Dedifferentiated amniotic fluid mesenchymal stem cell (primary cell): ENCODE measurements around the gene CERS1.
A peak's percentile ranks its signal among the peaks of the same experiment; 100 is the strongest.

ENCODE experiments used
- DNase-seq: peaks from one replicate; pipeline ENCODE4 v3.0.0-alpha.2; 2016; ENCODE audit errors: extremely low spot score

Gene CERS1, protein sequence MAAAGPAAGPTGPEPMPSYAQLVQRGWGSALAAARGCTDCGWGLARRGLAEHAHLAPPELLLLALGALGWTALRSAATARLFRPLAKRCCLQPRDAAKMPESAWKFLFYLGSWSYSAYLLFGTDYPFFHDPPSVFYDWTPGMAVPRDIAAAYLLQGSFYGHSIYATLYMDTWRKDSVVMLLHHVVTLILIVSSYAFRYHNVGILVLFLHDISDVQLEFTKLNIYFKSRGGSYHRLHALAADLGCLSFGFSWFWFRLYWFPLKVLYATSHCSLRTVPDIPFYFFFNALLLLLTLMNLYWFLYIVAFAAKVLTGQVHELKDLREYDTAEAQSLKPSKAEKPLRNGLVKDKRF

DNA sequence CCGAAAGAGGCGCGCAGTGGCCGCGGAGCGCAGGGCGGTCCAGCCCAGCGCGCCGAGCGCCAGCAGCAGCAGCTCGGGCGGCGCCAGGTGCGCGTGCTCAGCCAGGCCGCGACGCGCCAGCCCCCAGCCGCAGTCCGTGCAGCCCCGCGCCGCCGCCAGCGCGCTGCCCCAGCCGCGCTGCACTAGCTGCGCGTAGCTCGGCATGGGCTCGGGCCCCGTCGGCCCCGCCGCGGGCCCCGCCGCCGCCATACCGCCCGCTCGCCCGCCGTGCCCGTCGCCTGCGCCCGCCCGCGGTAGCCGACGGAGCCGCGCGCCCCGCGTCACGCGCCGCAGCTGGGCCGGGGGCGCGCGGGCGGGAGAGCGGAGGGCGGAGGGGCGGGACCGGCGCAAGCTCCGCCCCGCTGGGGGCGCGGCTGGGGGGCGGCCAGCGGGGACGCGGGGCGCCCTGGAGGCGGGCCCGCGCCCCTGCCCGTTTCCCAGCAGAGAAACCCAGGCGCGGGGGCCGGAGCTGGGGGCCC, at the start of gene CERS1:
Gene CERS1, minus strand, starts transcription at position 335 of the 518 bp plus-strand sequence. Its CDS starts 86 bp downstream, at position 249.
- no peak for DNase-seq

DNA sequence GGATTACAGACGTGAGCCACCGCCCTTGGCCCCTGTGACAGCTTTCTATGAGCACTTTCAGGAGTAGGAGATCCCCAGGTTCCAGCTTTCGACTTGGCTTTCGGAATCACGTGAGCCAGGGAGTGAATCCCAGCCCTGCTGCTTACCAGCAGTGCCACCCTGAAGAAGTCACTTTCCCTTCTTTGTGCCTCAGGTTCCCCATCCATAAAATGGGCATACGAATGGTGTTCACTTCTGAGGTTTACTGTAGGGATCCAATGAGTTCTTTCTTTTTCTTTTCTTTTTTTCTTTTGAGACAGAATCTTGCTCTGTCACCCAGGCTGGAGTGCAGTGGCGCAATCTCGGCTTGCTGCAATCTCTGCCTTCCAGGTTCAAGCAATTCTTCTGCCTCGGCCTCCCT, 49.3 kb upstream of the CERS1 start:
- no peak for DNase-seq

DNA sequence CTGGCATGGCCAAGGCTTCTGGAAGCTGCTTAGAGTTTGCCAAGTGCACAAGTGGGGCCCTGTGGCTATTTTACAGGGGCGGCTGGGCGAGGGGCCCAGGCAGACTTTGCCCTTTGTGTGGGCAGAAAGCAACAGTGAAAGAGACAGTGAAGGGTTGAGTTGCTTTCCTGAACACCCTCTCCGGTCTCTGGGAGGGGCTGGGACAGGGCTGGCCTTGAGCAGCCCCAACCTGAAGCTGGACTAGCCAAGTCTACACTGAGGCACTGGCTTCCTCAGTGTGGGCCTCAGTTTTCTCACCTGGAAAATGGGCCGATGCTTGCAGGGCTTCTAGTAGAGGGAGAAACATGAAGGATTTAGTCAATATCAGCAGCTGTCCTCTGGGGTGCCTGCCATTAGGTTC, 47.5 kb upstream of the CERS1 start:
- DNase-seq: no peak

DNA sequence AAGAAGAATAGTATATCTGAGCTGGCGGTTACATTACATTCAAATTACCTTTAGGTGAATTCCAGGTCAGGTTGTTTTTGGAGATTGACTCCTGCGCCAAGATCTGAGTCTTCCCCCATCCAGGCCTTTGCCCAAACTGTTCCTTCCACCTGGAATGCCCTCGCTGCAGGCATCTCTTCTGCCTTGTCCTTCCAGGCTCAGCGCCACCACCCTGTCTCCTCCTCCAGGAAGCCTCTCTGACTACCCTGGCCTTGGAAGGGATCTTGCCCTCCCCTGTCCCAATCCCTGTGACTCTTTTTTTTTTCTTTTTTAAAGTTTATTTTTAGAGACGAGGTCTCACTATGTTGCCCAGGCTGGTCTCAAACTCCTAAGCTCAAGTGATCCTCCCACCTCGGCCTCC, 46.7 kb upstream of the CERS1 start:
- DNase-seq: no peak

DNA sequence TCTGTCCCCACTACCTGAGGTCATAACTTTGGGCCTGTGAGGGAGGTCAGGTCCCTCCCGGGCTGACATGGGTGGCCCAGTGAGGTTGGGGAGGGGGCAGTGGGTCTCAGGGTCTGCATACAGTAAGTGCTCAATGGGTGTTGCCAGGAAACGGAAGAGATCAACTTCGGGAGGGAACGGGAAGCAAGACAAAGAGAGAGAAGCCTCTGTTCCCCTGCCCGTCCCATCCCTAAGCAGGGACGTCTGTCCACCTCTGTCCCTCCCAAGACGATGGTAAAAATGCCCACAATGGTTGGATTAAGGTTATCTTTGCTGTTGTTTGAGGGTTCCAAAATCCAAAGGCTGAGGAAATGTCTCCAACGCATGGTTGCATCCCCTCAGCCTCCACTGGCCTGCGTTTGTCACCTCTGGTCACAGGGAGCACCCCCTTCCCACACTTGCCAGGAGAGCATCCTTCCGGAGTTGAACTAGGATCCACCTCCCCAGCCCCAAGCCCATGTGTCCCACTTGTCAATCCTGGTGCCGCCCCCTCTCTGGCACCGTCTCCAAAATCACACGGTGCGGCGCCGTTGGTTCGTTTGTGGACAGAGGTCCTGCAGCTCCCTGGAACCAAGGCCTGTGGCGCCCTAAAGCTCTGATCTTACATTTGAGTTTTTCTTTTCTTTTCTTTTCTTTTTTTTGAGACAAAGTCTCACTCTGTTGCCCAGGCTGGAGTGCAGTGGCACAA, 45.8 kb upstream of the CERS1 start:
- no peak for DNase-seq

DNA sequence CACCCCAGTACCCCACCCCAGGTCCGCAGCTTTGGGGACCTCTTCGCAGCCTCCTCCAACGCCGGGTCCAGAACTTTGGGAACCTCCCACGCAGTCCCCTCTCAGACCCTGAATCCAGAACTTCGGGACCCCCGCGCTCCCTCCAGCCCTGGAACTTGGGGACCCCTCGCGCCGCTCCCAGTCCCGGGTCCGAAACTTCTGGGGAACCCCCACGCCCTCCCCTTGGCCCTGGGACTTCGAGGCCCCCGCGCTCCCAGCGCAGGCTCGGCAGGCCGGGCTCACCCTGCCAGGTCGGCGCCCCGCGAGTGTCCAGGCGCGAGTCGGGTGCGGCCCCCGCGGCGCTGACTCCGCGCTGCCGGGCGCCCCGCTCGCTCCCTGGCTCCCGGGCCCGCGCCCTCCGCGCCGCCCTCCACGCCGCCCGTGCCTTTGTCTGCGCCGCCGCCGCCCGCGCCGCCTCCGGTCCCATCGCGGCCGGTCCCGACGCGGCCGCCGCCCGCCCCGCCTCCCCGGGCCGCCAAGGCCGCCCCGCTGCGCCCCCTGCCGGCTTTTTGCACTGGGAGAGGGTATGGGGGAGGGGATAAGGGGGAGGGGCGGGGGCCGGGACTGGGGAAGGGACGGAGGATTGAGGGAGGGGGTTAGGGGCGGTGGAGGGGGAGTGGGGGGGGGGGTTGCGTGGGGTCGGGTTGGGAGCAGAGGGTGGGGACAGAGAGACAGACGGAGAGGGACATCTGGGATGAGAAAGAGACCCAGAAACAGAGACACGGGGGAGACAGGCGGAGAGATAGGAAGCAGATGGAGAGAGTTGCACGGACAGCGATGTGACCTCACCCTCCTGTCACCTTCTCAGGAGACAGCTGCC, 45.0 kb upstream of the CERS1 start, which contains the start of gene HOMER3:
Gene HOMER3, minus strand, starts transcription at position 449 of the 859 bp plus-strand sequence. CDS start 2,235 bp downstream, outside the sequence.
- peak; percentile 55 for DNase-seq

DNA sequence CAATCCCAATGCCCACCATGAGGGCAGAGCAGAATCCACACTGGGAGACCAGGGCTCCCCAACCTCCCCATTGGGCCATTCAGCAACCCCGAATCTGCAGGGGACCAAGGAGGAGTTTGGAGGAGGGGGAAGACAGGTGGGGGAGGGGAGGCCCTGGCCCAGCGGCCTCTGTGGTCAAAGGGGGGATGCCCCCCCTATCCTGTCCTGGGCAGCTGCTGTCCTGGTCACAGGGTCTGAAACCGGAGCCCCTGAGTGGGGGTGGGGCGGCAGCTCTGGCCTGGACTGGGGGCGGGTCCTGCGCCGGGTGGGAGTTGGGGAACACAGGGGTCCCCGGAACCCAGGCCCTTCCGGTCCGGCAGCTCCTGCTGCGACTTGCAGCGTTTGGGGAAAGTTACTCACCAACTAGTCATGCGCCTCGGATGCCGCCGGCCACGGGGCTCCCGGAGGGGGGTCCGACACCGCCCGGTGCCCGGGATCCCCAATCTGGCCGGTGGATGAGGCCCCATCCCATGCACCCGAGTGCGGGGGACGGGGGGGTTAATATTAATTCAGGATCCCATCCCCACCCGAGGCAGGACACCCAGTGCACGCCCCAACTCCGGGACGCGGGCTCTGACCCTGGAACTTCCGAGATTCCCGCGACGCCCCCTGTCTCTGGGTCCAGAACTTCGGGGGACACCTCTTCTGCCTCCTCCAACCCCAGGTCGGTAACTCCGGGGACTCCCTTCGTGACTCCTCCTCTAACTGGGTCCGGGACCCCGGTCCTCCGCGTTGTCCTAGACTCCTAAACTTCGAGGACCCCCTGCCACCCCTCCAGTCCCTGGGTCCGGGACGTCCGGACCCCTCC, 44.2 kb upstream of the CERS1 start:
- DNase-seq: no peak

DNA sequence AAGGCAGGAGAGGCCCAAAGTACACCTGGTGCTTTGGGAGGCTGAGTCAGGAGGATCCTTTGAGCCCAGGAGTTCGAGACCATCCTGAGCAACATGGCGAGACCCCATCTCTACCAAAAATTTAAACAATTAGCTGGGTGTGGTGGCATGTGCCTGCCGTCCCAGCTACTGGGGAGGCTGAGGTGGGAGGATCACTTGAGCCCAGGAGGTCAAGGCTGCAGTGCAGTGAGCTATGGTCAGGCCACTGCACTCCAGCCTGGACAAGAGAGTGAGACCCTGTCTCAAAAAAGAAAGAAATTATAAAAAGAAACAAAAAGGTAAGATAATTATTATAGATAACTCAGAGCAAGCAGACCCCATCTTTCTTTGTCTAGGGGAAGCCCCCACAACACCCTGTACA, 43.2 kb upstream of the CERS1 start:
- no peak for DNase-seq

DNA sequence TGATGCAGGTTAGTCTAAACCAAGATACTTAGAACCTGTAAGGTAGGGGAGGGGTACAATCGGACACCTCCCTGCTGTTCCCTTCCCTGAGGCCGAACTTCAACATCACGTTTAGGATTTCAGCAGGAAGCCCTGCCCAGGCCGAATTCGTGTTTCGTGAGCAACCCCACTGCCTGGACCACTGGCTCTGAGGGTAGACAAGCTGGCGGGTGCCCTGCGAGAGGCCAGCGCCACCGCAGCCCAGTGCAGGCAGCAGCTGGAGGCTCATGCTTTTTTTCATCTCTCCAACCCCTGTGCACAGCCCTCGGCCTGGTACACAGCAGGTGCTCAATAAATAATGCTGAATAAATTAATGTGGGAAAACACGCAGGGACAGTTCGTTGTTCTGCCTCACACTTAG, 37.3 kb upstream of the CERS1 start:
- no peak for DNase-seq

DNA sequence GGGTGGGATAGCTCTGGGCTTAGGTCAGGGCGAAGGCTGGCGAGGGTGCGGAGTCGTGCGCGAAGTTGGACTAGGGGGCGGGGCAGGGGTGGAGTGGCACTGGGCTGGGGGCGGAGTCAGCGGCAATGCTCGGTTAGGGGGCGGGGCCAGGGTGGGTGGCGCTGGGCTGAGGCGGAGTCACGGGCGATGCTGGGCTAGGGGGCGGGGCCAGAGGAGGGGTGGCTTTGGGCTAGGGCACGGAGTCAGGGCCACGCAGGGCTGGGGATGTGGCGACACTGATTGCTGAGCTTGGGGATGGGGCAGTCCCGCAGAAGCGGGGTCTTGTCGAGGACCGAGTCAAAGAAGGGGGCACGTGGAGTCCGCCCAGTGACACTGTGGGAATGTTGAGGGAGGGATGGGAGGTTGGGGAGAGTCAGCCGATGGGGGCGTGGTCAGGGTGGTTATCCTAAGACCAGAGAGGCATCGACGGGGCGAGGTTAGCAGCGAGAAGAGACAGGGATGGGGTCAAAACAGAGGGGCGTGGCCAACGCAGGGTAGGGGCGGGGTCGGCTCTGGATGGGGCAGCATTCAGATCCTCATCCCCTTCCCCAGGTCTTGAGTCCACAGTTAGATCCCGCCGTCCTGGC, 36.4 kb upstream of the CERS1 start:
- DNase-seq: no peak

DNA sequence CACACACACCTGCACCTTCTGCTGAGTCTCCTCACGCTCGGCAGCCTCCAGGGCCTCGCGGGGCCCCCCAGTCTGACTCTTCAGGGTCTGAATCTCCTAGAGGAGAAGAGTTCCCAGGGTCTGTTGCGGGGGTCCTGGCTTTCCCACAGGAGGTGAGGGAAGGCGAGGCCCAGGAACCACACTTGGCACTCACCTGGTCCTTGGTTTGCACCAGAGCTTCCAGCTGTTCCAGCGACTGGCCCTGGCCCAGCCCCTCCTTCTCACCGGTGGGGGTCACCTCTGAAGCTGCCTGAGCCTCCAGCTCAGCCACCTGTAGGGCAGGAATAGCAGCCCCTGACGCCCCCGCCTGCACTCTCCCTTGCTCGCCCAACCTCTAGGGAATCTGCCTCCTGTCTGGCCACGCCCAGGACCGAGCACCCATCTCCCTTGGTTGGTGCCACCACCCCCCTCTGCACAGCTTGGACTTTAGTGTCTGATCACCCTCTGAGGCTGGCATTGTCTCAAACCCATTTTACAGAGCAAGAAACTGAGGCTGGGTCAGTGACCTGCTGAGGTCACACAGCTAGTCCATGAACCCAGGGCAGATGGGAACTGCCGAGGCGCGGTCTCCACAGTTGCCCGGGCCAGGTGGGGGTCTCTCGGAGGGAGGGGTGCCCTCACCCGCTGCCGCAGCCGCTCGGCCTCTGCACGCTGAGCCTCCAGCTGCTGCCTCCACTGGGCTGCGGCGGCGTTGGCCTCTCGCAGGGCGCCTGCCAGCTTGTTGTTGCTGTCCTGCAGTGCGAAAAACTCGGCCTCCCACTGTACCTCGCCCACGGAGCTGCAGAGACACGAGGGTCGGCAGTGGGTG, 35.6 kb upstream of the CERS1 start:
- no peak for DNase-seq

DNA sequence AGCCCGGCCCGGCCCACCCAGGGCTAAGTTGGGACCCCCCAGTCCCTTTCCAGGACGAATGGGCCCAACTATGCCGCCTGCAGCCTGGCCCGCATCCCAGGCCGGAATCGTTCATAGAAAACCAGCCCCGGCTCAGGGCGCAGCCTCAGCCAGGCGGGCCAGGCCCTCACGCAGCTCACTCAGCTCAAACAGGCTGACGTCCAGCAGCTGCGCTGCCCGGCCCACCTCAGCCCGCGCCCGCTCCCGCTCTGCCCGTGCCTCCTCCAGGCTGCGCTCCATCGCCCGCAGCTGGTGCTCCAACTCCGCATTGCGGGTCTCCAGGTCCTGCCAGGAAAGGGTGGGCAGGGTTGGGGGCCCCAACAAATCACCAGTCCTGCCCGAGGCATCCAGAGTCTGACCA, 33.4 kb upstream of the CERS1 start:
- no peak for DNase-seq

DNA sequence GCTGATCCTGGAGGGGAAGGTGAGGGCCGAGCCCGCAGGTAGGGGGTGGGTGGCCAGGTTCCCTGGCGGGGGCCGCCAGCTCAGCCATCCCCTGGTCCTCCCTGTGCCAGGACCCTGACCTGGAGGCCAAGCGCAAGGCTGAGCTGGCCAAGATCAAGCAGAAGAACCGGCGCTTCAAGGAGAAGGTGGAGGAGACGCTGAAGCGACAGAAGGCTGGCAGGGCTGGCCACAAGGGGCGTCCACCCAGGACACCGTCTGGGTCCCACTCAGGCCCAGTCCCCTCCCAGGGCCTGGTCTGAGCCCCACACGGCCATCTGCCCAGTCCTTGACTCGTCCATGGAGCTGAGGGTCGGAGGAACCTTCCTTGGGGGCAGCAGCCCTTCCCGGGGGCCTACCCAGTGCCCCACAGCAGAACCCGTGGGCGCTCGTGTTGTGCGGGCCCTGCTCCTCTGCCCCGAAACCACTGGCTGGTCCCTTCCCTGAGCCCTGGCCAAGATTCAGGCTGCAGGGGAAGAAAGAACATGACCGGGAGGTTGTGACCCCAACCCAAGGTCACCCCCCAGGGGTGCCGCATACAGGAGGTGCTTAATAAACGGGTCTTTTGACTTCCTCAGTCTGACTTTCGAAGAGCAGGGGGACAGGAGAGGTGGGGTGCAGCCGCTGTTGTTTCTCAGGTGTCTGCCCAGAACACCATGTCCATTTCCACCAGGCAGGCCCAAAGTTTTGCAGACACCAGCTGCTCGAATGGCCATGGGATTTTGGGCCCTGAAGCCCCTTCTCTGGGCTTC, 32.3 kb upstream of the CERS1 start:
- DNase-seq: no peak

DNA sequence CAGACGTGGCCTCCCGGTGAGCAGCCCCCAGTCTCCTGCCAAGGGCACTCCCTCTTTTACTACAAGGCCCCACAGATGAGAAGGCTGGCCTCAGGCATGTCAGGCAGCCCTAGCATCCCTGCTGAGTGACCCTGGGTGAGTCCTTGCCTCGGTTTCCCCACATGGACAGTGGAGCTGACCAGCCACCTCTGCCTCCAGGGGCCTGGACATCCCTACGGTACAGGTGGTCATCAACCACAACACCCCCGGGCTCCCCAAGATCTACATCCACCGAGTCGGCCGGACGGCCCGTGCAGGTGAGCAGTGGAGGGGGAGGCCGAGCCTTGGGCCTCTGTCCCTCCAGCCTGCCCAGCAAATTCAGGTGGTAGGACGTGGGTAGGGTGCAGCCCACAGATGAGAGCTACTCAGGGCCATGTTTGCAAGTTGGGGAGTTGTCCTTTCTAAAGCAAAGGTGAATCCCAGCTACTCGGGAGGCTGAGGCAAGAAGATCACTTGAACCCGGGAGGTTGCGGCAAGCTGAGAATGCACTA, 28.8 kb upstream of the CERS1 start:
- no peak for DNase-seq

DNA sequence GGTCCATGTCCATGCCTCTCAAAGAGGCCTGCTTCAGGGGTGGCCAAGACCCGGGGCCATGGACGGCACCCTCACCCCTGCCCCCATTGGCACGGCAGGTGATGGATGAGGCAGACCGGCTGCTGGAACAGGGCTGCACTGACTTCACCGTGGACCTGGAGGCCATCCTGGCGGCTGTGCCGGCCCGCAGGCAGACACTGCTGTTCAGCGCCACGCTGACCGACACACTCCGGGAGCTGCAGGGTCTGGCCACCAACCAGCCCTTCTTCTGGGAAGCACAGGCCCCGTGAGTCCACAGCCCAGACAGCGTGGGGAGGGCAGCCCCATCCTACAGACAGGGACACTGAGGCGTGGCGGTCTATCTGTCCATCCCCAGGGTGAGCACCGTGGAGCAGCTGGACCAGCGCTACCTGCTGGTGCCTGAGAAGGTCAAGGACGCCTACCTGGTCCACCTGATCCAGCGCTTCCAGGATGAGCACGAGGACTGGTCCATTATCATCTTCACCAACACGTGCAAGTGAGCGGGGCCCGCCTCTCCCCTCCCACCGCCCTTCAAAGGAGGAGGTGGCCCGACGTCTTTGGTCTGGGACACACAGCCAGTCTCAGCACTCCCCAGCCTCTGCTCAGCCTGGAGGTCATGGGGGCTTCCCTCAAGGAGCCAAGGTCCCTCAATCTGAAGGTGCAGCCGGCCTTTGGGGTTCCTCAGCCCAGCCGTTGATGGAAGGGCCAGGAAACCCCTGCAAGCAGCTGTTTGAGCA, 26.4 kb upstream of the CERS1 start:
- no peak for DNase-seq

DNA sequence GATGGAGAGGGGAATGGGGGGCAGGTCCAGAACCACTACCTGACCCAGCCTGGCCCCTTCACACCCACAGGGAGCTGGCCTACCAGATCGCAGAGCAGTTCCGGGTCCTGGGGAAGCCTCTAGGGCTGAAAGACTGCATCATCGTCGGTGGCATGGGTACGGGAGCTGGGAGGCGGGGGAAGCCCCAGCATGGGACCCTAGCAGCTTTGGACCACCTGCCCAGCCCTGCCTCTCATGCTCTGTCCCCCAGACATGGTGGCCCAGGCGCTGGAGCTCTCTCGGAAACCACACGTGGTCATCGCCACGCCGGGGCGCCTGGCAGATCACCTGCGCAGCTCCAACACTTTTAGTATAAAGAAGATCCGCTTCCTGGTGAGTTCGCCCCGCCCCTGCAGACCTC, 25.6 kb upstream of the CERS1 start:
- no peak for DNase-seq

DNA sequence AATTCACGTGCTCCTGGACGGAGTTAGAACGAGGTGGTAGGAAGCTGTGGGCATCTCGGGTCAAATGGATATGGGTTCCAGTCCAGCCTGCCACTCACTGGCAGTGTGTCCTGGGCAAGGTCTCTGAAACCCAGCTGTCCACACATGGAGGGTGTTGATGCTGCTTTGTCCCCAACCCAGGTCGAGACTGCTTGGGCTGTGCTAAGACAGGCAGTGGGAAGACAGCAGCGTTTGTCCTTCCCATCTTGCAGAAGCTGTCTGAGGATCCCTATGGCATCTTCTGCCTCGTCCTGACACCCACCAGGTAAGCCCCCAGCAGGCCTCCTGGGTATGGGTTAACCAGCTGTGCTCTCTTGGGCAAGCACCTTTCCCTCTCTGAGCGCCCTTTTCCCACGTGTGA, 24.4 kb upstream of the CERS1 start:
- DNase-seq: no peak

DNA sequence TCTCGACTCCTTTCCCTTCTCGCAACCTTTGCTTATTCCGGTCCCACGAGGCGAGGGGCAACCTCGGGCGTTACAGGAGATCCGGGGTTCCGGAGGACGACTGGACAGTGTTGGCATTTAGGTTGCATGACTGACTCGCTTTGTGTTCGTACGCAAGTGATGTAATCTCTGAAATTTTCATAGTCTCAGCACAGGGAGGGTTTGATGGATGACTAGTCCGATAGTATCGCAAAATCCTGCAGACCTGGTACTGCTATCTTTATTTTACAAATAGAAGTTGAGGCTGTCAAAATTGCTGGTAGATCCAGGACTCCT, 23.9 kb upstream of the CERS1 start:
- no peak for DNase-seq
